Measurements from ENCODE around the gene R3HDM4.
"Not testable (repeated sequence)": the region's sequence is repeated elsewhere in the genome, so short reads cannot be mapped to it uniquely, and the experiment has no call there.

R3HDM4 gene

GRCh38 chr19:858284-858683 lies 54.7 kb downstream of the R3HDM4 start:
- DNase-seq (ENCODE audit: low read depth, low spot score): no peak

- DNase-seq (ENCODE audit: low read depth, low spot score): no peak
Measured at GRCh38 chr19:855566-856120, 57.4 kb downstream of the R3HDM4 start.

- no peak for DNase-seq (ENCODE audit: low read depth, low spot score)
Measured at GRCh38 chr19:855142-855541, 57.9 kb downstream of the R3HDM4 start.

- no peak for DNase-seq (ENCODE audit: low read depth, low spot score)
Measured at GRCh38 chr19:854549-854948, 58.5 kb downstream of the R3HDM4 start.

- DNase-seq (ENCODE audit: low read depth, low spot score): not testable (repeated sequence)
Measured at GRCh38 chr19:853614-854220, 59.3 kb downstream of the R3HDM4 start.

GRCh38 chr19:853014-853585 lies 59.9 kb downstream of the R3HDM4 start:
- DNase-seq (ENCODE audit: low read depth, low spot score): no peak

- no peak for DNase-seq (ENCODE audit: low read depth, low spot score)
Measured at GRCh38 chr19:852136-853013, 60.6 kb downstream of the R3HDM4 start, which contains the start of gene ELANE. TSS of gene ELANE (plus strand) at chr19:852303. CDS start at chr19:852329, 26 bp downstream.

- DNase-seq (ENCODE audit: low read depth, low spot score): no peak
Measured at GRCh38 chr19:850979-851335, 62.1 kb downstream of the R3HDM4 start.

GRCh38 chr19:850221-850978 lies 62.6 kb downstream of the R3HDM4 start:
- DNase-seq (ENCODE audit: low read depth, low spot score): peak; percentile 87

- not testable (repeated sequence) for DNase-seq (ENCODE audit: low read depth, low spot score)
Measured at GRCh38 chr19:849195-849594, 63.8 kb downstream of the R3HDM4 start.

- DNase-seq (ENCODE audit: low read depth, low spot score): no peak
Measured at GRCh38 chr19:848386-848921, 64.6 kb downstream of the R3HDM4 start.

Measured in astrocyte of the hippocampus (primary cell).